SU-DHL-6 (cell line): Measurements from ENCODE around the gene TUFT1.

Experiments used
- EZH2phosphoT487 ChIP-seq: fragments of 200-600 bp; sonication (generic), shearing (Covaris generic); conservative IDR thresholded peaks from 2 replicates; pipeline ENCODE4 v1.6.1; 2018; ENCODE audit warnings: mild to moderate bottlenecking, antibody characterized with exemption, low read length, moderate library complexity, mixed read lengths
- TF ChIP-seq, protein P1 (sequence below): fragments of 200-600 bp; sonication (generic); IDR thresholded peaks from one replicate; pipeline ENCODE4 v1.5.1; 2017; ENCODE audit warnings: antibody characterized with exemption, mild to moderate bottlenecking, low read length, moderate library complexity; ENCODE audit not compliant: insufficient read depth, poor library complexity, severe bottlenecking

DNA sequence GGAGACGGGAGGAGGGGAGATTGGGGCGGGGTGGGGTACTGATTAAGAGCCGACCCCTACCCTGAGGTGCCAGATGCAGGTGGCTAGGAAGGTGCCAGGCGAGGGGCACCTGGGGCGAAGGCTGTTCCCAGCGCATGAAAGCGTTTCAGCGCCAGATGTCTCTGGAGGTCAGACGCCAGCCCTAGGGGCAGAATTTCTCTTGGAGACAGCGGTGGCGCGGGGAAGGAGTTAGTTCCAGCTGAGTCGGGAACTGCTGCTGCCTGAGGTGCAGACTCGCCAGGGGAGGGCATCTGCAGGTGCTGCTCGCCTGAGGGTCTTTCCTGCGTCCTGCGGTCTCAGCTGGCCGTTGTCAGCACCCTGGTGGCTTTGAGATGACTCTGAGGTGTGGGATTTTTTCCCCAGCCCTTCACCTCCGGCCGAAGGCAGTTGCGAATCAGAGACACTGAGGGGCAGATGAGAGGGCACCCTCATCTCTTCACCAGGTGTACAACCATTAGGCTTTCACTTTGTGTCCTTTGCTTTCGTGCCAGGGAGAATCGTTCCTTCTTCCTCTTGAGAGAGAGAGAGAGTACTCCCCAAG lies 28.4 kb upstream of the TUFT1 start:
- TF ChIP-seq, protein P1, sequence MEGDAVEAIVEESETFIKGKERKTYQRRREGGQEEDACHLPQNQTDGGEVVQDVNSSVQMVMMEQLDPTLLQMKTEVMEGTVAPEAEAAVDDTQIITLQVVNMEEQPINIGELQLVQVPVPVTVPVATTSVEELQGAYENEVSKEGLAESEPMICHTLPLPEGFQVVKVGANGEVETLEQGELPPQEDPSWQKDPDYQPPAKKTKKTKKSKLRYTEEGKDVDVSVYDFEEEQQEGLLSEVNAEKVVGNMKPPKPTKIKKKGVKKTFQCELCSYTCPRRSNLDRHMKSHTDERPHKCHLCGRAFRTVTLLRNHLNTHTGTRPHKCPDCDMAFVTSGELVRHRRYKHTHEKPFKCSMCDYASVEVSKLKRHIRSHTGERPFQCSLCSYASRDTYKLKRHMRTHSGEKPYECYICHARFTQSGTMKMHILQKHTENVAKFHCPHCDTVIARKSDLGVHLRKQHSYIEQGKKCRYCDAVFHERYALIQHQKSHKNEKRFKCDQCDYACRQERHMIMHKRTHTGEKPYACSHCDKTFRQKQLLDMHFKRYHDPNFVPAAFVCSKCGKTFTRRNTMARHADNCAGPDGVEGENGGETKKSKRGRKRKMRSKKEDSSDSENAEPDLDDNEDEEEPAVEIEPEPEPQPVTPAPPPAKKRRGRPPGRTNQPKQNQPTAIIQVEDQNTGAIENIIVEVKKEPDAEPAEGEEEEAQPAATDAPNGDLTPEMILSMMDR = no peak
- no peak for TF ChIP-seq EZH2phosphoT487
